ENCODE measurements around the gene ATP11A. TPM values are rescaled to one million over a fixed set of nuclear protein-coding genes. Genes with fewer than 3 reads are reported as not detected.

The ATP11A gene
- total RNA-seq, 8 experiments from 2014 or later: 6.7 to 36.1 (median 10.2) TPM

DNA sequence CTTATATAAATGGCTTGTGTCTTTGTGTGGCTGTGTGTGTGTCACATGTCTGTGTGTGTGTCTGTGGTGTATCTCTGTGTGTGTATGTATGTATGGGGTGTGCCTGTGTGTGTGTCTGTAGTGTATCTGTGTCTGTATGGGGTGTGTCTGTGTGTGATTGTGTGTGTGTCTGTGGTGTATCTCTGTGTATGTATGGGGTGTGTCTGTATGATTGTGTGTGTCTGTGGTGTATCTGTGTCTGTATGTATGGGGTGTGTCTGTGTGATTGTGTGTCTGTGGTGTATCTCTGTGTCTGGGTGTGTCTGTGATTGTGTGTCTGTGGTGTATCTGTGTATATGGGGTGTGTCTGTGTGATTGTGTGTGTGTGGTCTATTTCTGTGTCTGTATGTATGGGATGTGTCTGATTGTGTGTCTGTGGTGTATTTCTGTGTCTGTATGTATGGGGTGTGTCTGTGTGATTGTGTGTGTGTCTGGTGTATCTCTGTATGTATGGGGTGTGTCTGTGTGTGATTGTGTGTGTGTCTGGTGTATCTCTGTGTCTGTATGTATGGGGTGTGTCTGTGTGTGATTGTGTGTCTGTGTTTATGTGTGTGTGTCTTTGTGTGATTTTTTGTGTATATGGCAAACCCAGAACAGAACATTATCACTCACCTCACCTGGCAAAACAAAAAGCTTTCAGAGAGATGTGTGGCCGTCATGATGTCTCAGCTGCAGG, 223.0 kb downstream of the ATP11A start:
- 80 to 100% methylated on average over 1 of the region's 1 CpG; no CpG with 5 or more reads in 8 of the 10 experiments for WGBS, 10 experiments
- Histone ChIP-seq H3K4me1 (replicated peaks in 1 of 2) (no peaks in the 10 kb centered on the region), H3K4me3 (no peak overlapping the region), H3K27ac (no peak overlapping the region)
- no peak for ATAC-seq (replicated peaks in 6 of 8)
- in situ Hi-C loops (cut with MboI; ENCODE audit: low pct_unique_long_range_greater_than_20kb in 2 of 9, low sequenced_read_pairs in 9 of 9, unreplicated experiment in 9 of 9): no loop called here

DNA sequence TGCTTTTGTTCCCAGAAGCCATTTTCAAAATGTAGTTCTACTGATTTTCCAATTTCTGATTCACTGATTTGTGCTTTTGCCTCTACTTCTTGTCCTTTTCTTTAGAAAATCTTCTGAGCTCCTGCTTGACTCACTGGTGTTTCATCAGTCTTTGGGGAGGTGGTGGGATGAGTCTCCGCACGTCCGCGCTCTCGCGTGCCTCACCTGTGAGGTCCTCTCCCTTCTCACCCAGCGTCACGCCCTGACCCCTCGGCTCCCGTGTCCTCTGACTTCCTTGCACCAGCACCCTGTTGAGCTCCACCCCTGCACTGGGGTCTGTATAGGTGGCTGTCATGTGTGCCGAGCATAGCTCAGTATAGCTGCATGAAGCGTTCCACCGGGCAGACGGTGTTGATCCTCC, 226.5 kb downstream of the ATP11A start:
- WGBS, 10 experiments: 71 to 97% (median 86%) methylated on average over 5 to 13 of the region's 14 CpGs; no CpG with 5 or more reads in 4 of the 10 experiments
- in situ Hi-C loops (cut with MboI; ENCODE audit: low pct_unique_long_range_greater_than_20kb in 2 of 9, low sequenced_read_pairs in 9 of 9, unreplicated experiment in 9 of 9): no loop called here
- ATAC-seq (replicated peaks in 6 of 8): no peak
- Histone ChIP-seq H3K4me1 (replicated peaks in 1 of 2) (no peaks in the 10 kb centered on the region), H3K27ac (no peak overlapping the region), H3K4me3 (no peak overlapping the region)

DNA sequence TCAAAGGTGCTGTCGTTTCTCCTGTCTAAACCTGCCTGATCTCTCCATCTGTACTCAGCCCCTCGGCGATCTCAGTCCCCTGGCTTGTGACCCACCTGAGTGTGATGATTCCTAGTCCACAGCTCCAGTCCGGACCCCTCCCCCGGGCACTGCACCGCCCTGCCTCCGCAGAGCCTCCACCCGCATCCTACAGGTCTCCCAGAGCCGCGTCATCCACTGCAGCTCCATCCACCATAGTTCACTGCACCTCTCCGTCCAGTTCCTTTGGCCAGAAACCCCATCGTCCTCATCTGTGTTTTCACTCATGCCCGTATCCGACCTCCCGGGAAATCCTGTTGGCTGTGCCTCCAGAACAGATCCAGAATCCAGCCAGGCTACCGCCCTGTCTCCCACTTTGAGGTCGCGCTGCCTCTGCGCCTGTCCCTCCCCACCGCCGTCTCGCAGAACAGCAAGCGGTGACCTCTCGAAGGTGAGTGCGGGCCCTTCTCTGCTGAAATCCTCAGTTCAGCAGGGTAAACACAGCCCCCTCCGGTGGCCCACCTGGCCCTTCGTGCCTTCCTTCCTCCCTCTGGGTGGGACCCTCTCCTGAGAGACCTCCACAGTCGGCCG, 227.3 kb downstream of the ATP11A start:
- no peaks in the 10 kb centered on the region for H3K4me1 ChIP-seq (replicated peaks in 1 of 2)
- no peak overlapping the region for H3K27ac ChIP-seq
- no peak for ATAC-seq (replicated peaks in 6 of 8)
- 0 to 98% (median 79%) methylated on average over 1 to 9 of the region's 29 CpGs; no CpG with 5 or more reads in 4 of the 10 experiments for WGBS, 10 experiments
- H3K4me3 ChIP-seq: no peak overlapping the region
- in situ Hi-C loops (cut with MboI; ENCODE audit: low pct_unique_long_range_greater_than_20kb in 2 of 9, low sequenced_read_pairs in 9 of 9, unreplicated experiment in 9 of 9): no loop called here

DNA sequence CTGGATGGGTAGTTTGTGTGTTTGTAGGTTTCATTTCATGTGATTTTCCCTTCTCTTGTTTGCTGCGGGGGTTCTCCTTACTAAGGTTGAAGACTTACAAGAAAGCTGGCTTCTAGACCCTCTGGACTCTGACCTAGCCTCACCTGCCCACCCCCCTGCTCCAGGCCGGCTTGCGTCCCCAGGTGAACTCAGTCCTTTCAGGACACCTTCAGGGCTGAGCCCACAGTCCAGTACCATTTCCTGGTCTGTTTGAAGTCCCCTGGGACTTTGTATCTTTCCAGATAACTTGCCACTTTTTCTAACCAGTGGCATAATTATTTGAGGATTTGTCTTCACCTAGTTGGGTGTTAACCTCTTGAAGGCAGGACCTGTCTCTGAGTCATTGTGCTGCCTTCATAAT, 227.9 kb downstream of the ATP11A start:
- in situ Hi-C loops (cut with MboI; ENCODE audit: low pct_unique_long_range_greater_than_20kb in 2 of 9, low sequenced_read_pairs in 9 of 9, unreplicated experiment in 9 of 9): no loop called here
- ATAC-seq (replicated peaks in 6 of 8): no peak
- H3K4me1 ChIP-seq (replicated peaks in 1 of 2): no peaks in the 10 kb centered on the region
- no peak overlapping the region for H3K27ac ChIP-seq
- 40 to 100% (median 87%) methylated on average over 1 of the region's 3 CpGs; no CpG with 5 or more reads in 6 of the 10 experiments for WGBS, 10 experiments
- no peak overlapping the region for H3K4me3 ChIP-seq

DNA sequence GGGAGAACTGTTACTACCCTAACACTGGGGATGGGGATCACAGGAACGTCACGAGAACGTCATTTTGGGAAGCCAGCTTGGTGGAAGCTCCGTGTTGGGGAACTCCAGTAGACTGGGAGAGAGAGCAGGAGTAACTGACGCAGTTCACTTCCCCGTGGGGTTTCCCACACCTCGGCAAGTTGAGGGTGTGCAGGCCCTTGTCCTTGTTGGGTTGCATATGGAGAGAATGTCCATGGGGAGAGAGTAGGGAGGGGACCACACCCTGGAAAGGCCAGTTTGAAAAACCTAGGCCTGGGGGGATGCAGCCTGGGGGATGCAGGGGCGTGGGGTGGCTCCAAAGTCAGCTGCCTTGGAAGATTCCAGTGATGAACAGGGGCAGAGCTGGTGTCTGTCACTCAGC, 228.4 kb downstream of the ATP11A start:
- in situ Hi-C loops (cut with MboI; ENCODE audit: low pct_unique_long_range_greater_than_20kb in 2 of 9, low sequenced_read_pairs in 9 of 9, unreplicated experiment in 9 of 9): no loop called here
- 80 to 100% (median 96%) methylated on average over 1 to 4 of the region's 8 CpGs; no CpG with 5 or more reads in 5 of the 10 experiments for WGBS, 10 experiments
- peak in 1 of 8 experiments; percentile 33 for ATAC-seq (replicated peaks in 6 of 8)
- no peaks in the 10 kb centered on the region for H3K4me1 ChIP-seq (replicated peaks in 1 of 2)
- no peak overlapping the region for H3K27ac ChIP-seq
- H3K4me3 ChIP-seq: no peak overlapping the region

DNA sequence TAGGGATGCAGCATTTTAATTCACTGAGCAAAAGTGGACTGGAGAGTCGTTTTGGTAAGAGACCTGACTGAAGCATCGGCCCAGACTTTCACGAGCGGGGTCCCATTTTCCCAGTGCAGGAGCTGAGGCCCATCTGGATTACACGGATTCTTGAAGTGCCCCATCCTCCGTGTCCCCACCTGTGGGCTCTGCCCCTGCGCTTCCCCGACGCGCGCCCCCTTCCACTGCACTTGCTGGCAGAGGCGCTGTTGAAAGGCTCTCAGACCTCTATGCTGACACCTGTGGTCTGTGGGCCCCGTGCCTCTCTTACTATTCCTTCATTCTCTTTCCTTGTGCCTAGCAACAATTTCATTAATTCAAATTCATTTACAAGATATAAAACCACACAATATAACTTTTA, 228.9 kb downstream of the ATP11A start:
- ATAC-seq (replicated peaks in 6 of 8): no peak
- Histone ChIP-seq H3K4me1 (replicated peaks in 1 of 2) (no peaks in the 10 kb centered on the region), H3K27ac (no peak overlapping the region), H3K4me3 (no peak overlapping the region)
- in situ Hi-C loops (cut with MboI; ENCODE audit: low pct_unique_long_range_greater_than_20kb in 2 of 9, low sequenced_read_pairs in 9 of 9, unreplicated experiment in 9 of 9): no loop called here
- 80 to 95% (median 91%) methylated on average over 2 to 9 of the region's 13 CpGs; no CpG with 5 or more reads in 4 of the 10 experiments for WGBS, 10 experiments

DNA sequence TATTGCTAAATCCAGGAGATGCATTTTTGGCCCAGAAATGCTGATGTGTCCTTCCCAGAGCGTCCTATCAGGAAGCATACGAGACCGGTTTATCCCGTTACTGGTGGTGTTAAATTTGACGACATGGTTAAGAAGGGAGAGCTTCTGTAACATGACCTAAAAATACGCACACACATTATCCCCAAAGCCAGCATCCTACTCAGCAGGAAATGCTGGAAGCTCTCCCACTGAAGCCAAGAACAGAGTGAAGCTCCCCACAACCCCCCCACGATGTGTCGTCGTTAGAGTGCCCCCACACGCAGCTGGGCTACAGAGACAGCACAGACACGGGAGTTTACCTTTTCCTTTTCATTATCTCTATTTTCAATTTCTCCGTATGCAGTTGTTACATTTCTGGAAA, 234.1 kb downstream of the ATP11A start:
- no peak for ATAC-seq (replicated peaks in 6 of 8)
- no peak overlapping the region for H3K4me3 ChIP-seq
- in situ Hi-C loops (cut with MboI; ENCODE audit: low pct_unique_long_range_greater_than_20kb in 2 of 9, low sequenced_read_pairs in 9 of 9, unreplicated experiment in 9 of 9): no loop called here
- no peak overlapping the region for H3K27ac ChIP-seq
- peaks cover 0 to 3% of the 10 kb centered on the region in 2 donors for H3K4me1 ChIP-seq (replicated peaks in 1 of 2)
- 36 to 100% (median 85%) methylated on average over 3 to 11 of the region's 12 CpGs; no CpG with 5 or more reads in 1 of the 10 experiments for WGBS, 10 experiments

DNA sequence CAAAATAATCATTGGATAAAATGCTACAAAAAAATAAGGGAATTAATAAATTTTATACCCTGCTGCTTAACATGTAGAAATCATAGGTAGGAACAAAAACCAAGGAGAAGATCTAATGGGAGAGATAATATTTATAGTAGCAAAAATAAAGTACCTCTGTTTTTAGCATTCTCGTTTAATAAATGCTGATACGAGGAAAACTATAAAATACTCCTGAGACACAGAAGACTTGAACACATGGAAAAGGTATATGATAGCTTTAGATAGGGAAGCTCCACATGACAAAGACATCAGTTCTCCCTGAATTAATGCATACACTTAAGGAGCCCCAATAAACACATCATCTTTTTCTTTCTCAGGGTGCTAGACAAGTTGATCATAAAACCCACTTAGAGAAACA, 234.5 kb downstream of the ATP11A start:
- H3K4me3 ChIP-seq: no peak overlapping the region
- H3K27ac ChIP-seq: no peak overlapping the region
- peaks cover 0 to 5% of the 10 kb centered on the region in 2 donors for H3K4me1 ChIP-seq (replicated peaks in 1 of 2)
- 40 to 100% (median 94%) methylated on average over 2 of the region's 2 CpGs for WGBS, 10 experiments
- in situ Hi-C loops (cut with MboI; ENCODE audit: low pct_unique_long_range_greater_than_20kb in 2 of 9, low sequenced_read_pairs in 9 of 9, unreplicated experiment in 9 of 9): no loop called here
- no peak for ATAC-seq (replicated peaks in 6 of 8)

DNA sequence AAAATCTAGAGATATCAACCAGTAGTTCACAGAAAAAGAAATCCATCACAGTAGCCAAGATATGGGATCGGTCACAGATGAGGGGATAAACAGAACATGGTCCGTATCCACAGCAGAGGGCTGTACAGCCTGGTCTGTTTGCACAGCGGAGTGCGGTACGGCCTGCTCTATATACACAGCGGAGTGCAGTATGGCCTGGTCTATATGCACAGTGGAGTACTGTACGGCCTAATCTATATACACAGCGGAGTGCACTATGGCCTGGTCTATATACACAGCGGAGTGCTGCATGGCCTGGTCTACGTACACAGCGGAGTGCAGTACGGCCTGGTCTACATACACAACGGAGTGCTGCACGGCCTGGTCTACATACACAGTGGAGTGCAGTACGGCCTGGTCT, 236.2 kb downstream of the ATP11A start:
- WGBS, 10 experiments: 50 to 96% (median 83%) methylated on average over 1 to 8 of the region's 15 CpGs; no CpG with 5 or more reads in 2 of the 10 experiments
- Histone ChIP-seq H3K4me1 (replicated peaks in 1 of 2) (peaks cover 0 to 8% of the 10 kb centered on the region in 2 donors), H3K27ac (no peak overlapping the region), H3K4me3 (no peak overlapping the region)
- in situ Hi-C loops (cut with MboI; ENCODE audit: low pct_unique_long_range_greater_than_20kb in 2 of 9, low sequenced_read_pairs in 9 of 9, unreplicated experiment in 9 of 9): loop anchor here in 3 of 9 experiments (25.0 kb wide), 2 partner anchors 111 to 261 kb away; no protein-coding TSS in a partner anchor
- ATAC-seq (replicated peaks in 6 of 8): no peak

DNA sequence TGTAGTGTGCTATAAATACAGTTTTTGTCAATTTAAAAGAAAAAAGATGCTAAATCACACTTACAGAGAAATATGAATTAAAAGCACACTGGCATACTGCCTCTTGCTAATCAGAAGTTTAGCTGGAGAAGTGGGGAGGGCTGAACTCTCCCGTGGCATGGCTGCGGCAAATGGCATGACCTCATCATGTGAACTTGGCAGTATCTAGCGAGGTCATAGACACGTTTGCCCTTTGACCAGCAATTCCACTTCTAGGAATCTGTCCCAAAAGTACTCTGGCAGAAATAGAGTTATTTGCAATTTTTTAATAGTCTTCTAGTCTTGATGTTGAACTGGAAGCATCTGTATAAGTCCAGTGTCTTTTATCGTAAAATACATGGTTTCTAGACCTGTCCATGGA, 237.2 kb downstream of the ATP11A start:
- peaks cover 0 to 8% of the 10 kb centered on the region in 2 donors for H3K4me1 ChIP-seq (replicated peaks in 1 of 2)
- H3K4me3 ChIP-seq: no peak overlapping the region
- no peak overlapping the region for H3K27ac ChIP-seq
- ATAC-seq (replicated peaks in 6 of 8): no peak
- 18 to 100% (median 92%) methylated on average over 1 to 5 of the region's 5 CpGs; no CpG with 5 or more reads in 3 of the 10 experiments for WGBS, 10 experiments
- in situ Hi-C loops (cut with MboI; ENCODE audit: low pct_unique_long_range_greater_than_20kb in 2 of 9, low sequenced_read_pairs in 9 of 9, unreplicated experiment in 9 of 9): loop anchor here in 3 of 9 experiments (25.0 kb wide), 2 partner anchors 110 to 260 kb away; no protein-coding TSS in a partner anchor

DNA sequence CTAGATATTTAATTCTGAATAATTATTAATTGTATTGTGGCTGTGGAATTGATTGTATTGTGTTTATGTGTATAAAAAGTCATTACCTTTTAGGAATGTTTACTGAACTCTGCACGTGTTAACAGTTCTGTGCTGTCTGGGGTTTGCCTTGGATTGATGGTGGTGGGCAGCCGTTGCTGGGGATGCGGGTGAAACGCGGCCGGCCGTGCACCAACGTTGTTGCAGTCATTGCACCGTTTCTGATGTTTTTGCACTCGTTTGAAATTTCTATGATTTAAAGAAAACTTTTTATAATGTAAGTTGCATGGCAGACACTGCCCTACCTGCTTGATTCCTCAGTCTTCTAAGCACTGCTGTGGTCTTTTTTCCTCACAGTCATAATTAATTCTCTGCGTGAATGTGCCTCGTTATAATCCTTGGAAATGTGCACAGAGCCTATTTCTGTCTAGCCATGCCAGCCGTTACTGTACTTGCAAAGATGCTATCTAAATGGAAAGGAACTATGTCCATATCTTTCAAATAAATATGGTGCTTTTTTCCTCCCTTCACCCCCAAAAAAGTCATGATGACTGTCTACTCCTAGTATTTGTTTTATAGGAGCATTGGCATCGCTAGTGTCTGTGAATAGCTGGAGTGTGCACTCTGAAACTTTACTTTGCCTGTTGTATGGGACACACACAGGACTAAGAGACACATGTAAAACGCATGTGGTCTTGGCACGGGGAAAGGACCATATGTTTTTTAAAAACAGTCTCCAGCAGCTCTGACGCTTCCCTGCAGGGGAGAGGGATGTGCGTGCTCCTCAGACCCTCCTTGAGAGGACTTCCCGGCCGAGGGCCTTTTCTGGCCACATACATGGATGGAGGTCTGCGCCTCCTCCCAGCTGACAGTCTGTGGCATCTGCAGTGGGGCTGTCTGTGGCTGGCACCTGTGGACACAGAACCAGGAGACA, 238.5 kb downstream of the ATP11A start:
- Histone ChIP-seq H3K4me1 (replicated peaks in 1 of 2) (peaks cover 0 to 8% of the 10 kb centered on the region in 2 donors), H3K27ac (no peak overlapping the region), H3K4me3 (no peak overlapping the region)
- in situ Hi-C loops (cut with MboI; ENCODE audit: low pct_unique_long_range_greater_than_20kb in 2 of 9, low sequenced_read_pairs in 9 of 9, unreplicated experiment in 9 of 9): loop anchor here in 3 of 9 experiments (25.0 kb wide), 2 partner anchors 109 to 259 kb away; no protein-coding TSS in a partner anchor
- WGBS, 10 experiments: 0 to 100% (median 78%) methylated on average over 1 to 20 of the region's 21 CpGs
- ATAC-seq (replicated peaks in 6 of 8): peak in 4 of 8 experiments; percentile 11 to 63 (median 27)

DNA sequence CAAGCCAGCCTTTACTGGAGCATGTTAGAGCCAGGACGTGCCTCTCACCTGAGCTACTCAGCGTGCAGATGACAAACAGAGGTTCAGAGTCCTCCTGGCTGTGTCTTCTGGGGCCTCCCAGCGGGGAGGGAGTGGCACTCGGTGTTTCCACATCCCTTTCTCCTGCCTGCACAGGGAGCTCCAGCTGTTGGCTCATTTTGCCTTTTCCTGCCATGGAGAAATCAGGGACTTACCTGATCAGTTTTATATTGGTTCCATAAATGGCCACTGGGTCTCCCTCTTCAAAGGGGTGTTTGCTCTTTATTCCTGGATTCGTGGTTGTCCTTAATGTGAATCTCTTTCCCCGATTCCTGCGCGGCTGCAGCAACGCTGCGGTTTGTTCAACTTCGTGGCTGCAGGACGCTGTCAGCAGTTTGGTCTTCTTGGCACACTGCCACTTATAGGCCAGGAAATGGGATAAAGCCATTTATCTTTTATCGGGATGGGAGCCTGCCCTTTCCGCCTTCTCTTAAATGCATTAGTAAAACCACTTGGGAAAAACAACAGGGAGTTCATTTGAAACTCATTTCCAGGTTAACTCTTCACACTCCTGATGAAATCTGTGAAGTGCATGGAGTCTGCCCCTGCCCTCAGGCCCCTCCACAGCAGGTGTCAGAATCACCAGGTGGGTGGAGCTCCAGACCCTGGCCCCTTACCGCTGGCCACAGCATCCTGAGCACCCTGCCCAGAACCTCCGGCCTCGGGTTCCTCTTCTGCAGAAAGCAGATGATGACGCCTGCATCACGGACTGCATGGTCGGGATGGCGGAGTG, 239.3 kb downstream of the ATP11A start:
- in situ Hi-C loops (cut with MboI; ENCODE audit: low pct_unique_long_range_greater_than_20kb in 2 of 9, low sequenced_read_pairs in 9 of 9, unreplicated experiment in 9 of 9): loop anchor here in 3 of 9 experiments (25.0 kb wide), 2 partner anchors 108 to 258 kb away; no protein-coding TSS in a partner anchor
- peak; percentile 26 to 75 (median 62) for ATAC-seq (replicated peaks in 6 of 8)

More for the DNA sequence above, 239.3 kb downstream of the ATP11A start:
- peaks cover 0 to 8% of the 10 kb centered on the region in 2 donors for H3K4me1 ChIP-seq (replicated peaks in 1 of 2)
- H3K27ac ChIP-seq: no peak overlapping the region
- WGBS, 10 experiments: 0 to 83% (median 29%) methylated on average over 2 to 17 of the region's 21 CpGs; no CpG with 5 or more reads in 1 of the 10 experiments
- H3K4me3 ChIP-seq: no peak overlapping the region

Measured in motor neuron (in vitro differentiated cells).